ENCODE measurements around the gene MYOCD.

MYOCD gene

DNA sequence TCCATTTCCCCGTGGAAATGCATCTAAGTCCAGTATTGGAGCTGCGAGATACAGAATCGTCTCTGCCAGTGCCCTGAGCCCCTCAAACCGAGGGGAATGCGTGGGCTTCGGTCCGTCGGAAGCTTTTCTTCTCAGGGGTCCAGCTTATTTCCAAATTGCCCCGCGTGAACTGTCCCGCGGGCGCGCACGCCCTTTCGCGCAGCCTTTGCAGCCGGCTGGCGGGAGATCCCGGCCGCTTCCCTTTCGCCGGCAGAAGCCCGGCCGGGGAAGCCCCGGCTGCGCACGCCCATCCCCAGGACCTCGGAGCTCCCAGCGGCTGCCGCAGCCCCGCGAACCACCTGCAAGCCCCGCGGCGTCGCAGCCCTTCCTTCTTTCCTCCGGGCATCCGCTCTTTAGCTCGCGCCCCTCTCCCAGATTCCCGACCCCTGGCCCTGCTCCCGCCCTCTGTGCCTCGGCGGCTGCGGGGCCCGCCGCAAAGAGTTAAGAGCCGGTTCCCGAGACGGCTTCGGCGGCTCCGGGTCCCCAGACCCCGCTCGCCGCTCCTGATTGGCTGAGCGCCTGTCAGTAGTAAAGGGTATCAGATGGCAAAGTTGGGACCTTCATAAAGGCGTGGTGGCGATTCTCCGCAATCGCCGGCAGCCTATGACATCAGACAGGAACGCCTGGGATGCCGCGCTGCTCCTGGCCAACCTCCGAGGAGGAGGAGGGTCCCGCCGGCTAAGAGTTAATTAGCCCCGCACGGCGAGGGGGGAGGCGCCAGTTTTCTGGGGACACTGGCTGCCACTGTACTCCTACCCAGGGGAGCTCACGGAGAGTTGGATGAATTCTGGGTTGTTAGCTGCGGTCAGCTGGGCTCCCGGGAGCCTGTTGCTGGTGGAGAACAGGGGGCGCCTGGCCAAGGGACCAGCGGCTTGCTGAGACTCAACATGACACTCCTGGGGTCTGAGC lies at the start of gene MYOCD:
Gene MYOCD, plus strand, starts transcription at position 628 of the 948 bp plus-strand sequence. Its CDS starts 299 bp downstream, at position 927.
- H3K27ac ChIP-seq (ENCODE audit: low read depth, low read length): no peak within 1 kb of the TSS
- H3K9me2 ChIP-seq (replicated peaks; ENCODE audit: control insufficient read depth, low read length): no peaks in the 10 kb centered on the region
- TF ChIP-seq, protein P1, sequence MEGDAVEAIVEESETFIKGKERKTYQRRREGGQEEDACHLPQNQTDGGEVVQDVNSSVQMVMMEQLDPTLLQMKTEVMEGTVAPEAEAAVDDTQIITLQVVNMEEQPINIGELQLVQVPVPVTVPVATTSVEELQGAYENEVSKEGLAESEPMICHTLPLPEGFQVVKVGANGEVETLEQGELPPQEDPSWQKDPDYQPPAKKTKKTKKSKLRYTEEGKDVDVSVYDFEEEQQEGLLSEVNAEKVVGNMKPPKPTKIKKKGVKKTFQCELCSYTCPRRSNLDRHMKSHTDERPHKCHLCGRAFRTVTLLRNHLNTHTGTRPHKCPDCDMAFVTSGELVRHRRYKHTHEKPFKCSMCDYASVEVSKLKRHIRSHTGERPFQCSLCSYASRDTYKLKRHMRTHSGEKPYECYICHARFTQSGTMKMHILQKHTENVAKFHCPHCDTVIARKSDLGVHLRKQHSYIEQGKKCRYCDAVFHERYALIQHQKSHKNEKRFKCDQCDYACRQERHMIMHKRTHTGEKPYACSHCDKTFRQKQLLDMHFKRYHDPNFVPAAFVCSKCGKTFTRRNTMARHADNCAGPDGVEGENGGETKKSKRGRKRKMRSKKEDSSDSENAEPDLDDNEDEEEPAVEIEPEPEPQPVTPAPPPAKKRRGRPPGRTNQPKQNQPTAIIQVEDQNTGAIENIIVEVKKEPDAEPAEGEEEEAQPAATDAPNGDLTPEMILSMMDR (IDR thresholded peaks at IDR 0.05; ENCODE audit: low read depth, low read length, poor library complexity, severe bottlenecking): no peak
- TF ChIP-seq EZH2phosphoT487 (IDR thresholded peaks at IDR 0.05; ENCODE audit: borderline replicate concordance, low read length): no peak
- no peak within 1 kb of the TSS for H3K4me2 ChIP-seq (ENCODE audit: low read length)
- no peaks in the 10 kb centered on the region for H3K36me3 ChIP-seq (ENCODE audit: control insufficient read depth, low read length)
- H3K9me3 ChIP-seq (ENCODE audit: control insufficient read depth, insufficient read depth, low read length): no peaks in the 10 kb centered on the region
- no peak within 1 kb of the TSS for H3K4me3 ChIP-seq (ENCODE audit: low read length)
- no peaks in the 10 kb centered on the region for H3K79me2 ChIP-seq (ENCODE audit: control insufficient read depth, low read length)
- no peaks in the 10 kb centered on the region for H3F3A ChIP-seq (ENCODE audit: control insufficient read depth, insufficient read depth)
- H3K4me1 ChIP-seq (ENCODE audit: control insufficient read depth, low read length): no peaks in the 10 kb centered on the region
- no peaks in the 10 kb centered on the region for H4K20me1 ChIP-seq (ENCODE audit: control insufficient read depth, insufficient read depth, low read depth, low read length)
- H3K27me3 ChIP-seq (ENCODE audit: control insufficient read depth, low read length): peaks cover 10% of the 10 kb centered on the region; the same call in 1 of the 2 replicates

GRCh38 chr17:12616161-12616560 lies 49.5 kb upstream of the MYOCD start:
- Histone ChIP-seq H3K4me2 (ENCODE audit: low read length) (no peak overlapping the region), H4K20me1 (ENCODE audit: control insufficient read depth, insufficient read depth, low read depth, low read length) (no peaks in the 10 kb centered on the region), H3K4me3 (ENCODE audit: low read length) (no peak overlapping the region), H3K79me2 (ENCODE audit: control insufficient read depth, low read length) (no peaks in the 10 kb centered on the region), H3K27me3 (ENCODE audit: control insufficient read depth, low read length) (no peaks in the 10 kb centered on the region), H3K9me3 (ENCODE audit: control insufficient read depth, insufficient read depth, low read length) (no peaks in the 10 kb centered on the region), H3K4me1 (ENCODE audit: control insufficient read depth, low read length) (no peaks in the 10 kb centered on the region), H3K27ac (ENCODE audit: low read depth, low read length) (no peak overlapping the region), H3K9me2 (replicated peaks; ENCODE audit: control insufficient read depth, low read length) (no peaks in the 10 kb centered on the region), H3K36me3 (ENCODE audit: control insufficient read depth, low read length) (no peaks in the 10 kb centered on the region), H3F3A (ENCODE audit: control insufficient read depth, insufficient read depth) (no peaks in the 10 kb centered on the region)
- TF ChIP-seq EZH2phosphoT487 (IDR thresholded peaks at IDR 0.05; ENCODE audit: borderline replicate concordance, low read length): no peak
- TF ChIP-seq, protein P1 (IDR thresholded peaks at IDR 0.05; ENCODE audit: low read depth, low read length, poor library complexity, severe bottlenecking): no peak

DNA sequence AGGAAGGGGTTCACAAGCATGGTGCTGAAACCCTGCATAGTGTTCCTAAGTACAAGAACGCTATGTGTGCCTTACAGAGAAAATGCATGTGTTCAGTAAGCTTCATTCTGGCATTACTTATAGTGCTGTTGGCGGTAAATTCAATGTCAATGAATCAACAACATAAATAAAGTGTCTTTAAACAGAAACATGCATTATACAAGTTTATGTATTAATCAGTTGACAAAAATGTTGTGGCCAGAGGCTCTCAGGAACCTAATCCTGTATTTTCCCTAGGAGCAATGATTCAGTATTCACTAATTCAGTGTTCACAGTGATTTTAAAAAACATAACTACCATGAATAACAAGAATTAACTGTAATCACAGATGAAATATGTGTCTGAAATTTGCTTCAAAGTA lies 47.1 kb upstream of the MYOCD start:
- no peak overlapping the region for H3K27ac ChIP-seq (ENCODE audit: low read depth, low read length)

More for the DNA sequence above, 47.1 kb upstream of the MYOCD start:
- Histone ChIP-seq H3K79me2 (ENCODE audit: control insufficient read depth, low read length) (no peaks in the 10 kb centered on the region), H4K20me1 (ENCODE audit: control insufficient read depth, insufficient read depth, low read depth, low read length) (no peaks in the 10 kb centered on the region), H3F3A (ENCODE audit: control insufficient read depth, insufficient read depth) (no peaks in the 10 kb centered on the region), H3K4me2 (ENCODE audit: low read length) (no peak overlapping the region), H3K4me3 (ENCODE audit: low read length) (no peak overlapping the region), H3K9me2 (replicated peaks; ENCODE audit: control insufficient read depth, low read length) (no peaks in the 10 kb centered on the region), H3K36me3 (ENCODE audit: control insufficient read depth, low read length) (no peaks in the 10 kb centered on the region), H3K4me1 (ENCODE audit: control insufficient read depth, low read length) (no peaks in the 10 kb centered on the region), H3K27me3 (ENCODE audit: control insufficient read depth, low read length) (no peaks in the 10 kb centered on the region), H3K9me3 (ENCODE audit: control insufficient read depth, insufficient read depth, low read length) (no peaks in the 10 kb centered on the region)
- TF ChIP-seq EZH2phosphoT487 (IDR thresholded peaks at IDR 0.05; ENCODE audit: borderline replicate concordance, low read length): no peak
- TF ChIP-seq, protein P1 (IDR thresholded peaks at IDR 0.05; ENCODE audit: low read depth, low read length, poor library complexity, severe bottlenecking): no peak
